Choroid plexus epithelial cell (primary cell): Measurements from ENCODE around the gene HSPA12B.

ENCODE experiments used
- DNase-seq: peaks from one replicate; pipeline ENCODE4 v3.0.0-alpha.2; 2010; ENCODE audit warnings: low read depth
- H3K4me3 ChIP-seq: 2 replicates; pipeline ENCODE4 v1.5.1; 2011; ENCODE audit warnings: low read depth, mild to moderate bottlenecking, control low read depth, low read length, moderate library complexity
- CTCF ChIP-seq: conservative IDR thresholded peaks from 2 replicates; pipeline ENCODE4 v1.5.1; 2011; ENCODE audit warnings: low read depth, mild to moderate bottlenecking, control low read depth, inconsistent platforms, low read length, moderate library complexity

HSPA12B gene

GRCh38 chr20:3696745-3697587, 35.5 kb upstream of the HSPA12B start:
- no peak for TF ChIP-seq CTCF
- H3K4me3 ChIP-seq = no peak overlapping the region
- DNase-seq = no peak

GRCh38 chr20:3697588-3698305, 34.7 kb upstream of the HSPA12B start:
- DNase-seq = no peak
- no peak overlapping the region for H3K4me3 ChIP-seq
- TF ChIP-seq CTCF = no peak

- DNase-seq = no peak
- H3K4me3 ChIP-seq = no peak overlapping the region
- no peak for TF ChIP-seq CTCF
Observed at GRCh38 chr20:3698591-3699001, 33.9 kb upstream of the HSPA12B start.

GRCh38 chr20:3699037-3699436, 33.4 kb upstream of the HSPA12B start:
- H3K4me3 ChIP-seq = no peak overlapping the region
- no peak for DNase-seq
- no peak for TF ChIP-seq CTCF

- DNase-seq = no peak
- TF ChIP-seq CTCF = no peak
- no peak overlapping the region for H3K4me3 ChIP-seq
Observed at GRCh38 chr20:3701061-3701998, 31.2 kb upstream of the HSPA12B start.

GRCh38 chr20:3702611-3703391, 29.7 kb upstream of the HSPA12B start:
- TF ChIP-seq CTCF = no peak
- DNase-seq = no peak
- no peak overlapping the region for H3K4me3 ChIP-seq
